GM12864 (cell line): ENCODE data around the gene LGALS14.

ENCODE experiments used
- DNase-seq: peaks from one replicate; pipeline ENCODE4 v3.0.0-alpha.2; 2011; ENCODE audit warnings: low read depth
- H3K4me3 ChIP-seq: 2 replicates; pipeline ENCODE4 v1.5.1; 2011; ENCODE audit warnings: mild to moderate bottlenecking, low read depth, low read length, control low read depth
- TF ChIP-seq, protein P1 (sequence below): IDR thresholded peaks from 2 replicates; pipeline ENCODE4 v1.5.1; 2011; ENCODE audit warnings: low read depth, mild to moderate bottlenecking, moderate library complexity, low read length, control low read depth, inconsistent platforms; ENCODE audit errors: missing control alignments

The LGALS14 gene

DNA sequence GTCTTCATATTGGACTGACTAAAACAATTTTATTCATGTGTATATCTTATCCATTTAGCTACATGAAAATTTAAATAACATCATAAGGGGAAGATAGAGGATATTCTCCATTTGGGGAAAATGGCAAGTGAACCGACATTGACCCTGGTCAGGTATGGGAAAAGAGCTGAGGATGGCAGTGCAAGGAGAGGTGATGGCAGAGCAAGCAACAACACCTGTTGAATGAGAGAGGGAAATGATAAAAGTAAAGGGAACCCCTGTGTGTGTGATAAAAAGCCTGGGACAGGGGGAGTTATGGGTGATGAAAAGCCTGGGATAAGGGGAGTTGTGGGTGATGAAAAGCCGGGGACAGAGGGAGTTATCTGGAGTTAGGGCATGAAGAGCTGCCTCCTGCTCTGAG, 29.6 kb downstream of the LGALS14 start:
- TF ChIP-seq, protein P1, sequence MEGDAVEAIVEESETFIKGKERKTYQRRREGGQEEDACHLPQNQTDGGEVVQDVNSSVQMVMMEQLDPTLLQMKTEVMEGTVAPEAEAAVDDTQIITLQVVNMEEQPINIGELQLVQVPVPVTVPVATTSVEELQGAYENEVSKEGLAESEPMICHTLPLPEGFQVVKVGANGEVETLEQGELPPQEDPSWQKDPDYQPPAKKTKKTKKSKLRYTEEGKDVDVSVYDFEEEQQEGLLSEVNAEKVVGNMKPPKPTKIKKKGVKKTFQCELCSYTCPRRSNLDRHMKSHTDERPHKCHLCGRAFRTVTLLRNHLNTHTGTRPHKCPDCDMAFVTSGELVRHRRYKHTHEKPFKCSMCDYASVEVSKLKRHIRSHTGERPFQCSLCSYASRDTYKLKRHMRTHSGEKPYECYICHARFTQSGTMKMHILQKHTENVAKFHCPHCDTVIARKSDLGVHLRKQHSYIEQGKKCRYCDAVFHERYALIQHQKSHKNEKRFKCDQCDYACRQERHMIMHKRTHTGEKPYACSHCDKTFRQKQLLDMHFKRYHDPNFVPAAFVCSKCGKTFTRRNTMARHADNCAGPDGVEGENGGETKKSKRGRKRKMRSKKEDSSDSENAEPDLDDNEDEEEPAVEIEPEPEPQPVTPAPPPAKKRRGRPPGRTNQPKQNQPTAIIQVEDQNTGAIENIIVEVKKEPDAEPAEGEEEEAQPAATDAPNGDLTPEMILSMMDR: no peak
- DNase-seq: no peak
- no peak overlapping the region for H3K4me3 ChIP-seq

DNA sequence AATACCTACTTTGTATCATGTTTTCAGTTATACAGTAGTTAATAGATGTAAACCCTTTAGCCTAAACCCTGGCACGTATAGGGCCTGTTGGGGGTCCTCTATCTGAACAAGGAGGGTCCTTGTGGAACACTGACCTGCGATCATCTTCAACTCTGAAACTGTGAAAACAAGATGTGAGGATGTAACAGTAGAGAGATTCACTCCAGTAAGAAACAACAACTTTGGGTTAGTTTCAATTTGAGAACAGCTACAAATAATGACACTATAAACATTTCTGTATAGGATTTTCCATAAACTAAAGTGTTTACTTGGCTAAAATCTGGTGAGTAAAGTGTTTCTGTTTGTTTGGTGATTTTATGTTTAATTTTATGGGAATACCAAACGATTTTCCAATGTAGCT, 31.4 kb downstream of the LGALS14 start:
- no peak overlapping the region for H3K4me3 ChIP-seq
- no peak for DNase-seq
- TF ChIP-seq, protein P1: no peak

DNA sequence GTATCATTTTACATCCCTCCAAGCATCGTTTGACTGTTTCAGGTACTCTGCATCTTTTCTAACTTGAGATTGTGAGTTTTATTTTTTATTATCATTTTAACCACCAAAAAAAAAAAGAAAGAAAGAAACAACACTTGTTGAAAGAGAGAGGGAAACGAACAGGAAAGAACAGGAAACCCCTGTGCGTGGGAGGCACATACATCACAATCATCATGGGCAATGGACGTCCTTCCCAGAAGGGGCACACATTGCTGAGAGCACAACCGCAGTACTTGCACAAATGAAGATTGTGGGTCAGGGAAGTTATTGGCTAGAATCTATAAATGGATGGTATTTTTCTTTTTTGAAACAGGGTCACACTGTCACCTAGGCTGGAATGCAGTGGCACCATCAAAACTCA, 31.8 kb downstream of the LGALS14 start:
- TF ChIP-seq, protein P1: no peak
- H3K4me3 ChIP-seq: no peak overlapping the region
- no peak for DNase-seq

DNA sequence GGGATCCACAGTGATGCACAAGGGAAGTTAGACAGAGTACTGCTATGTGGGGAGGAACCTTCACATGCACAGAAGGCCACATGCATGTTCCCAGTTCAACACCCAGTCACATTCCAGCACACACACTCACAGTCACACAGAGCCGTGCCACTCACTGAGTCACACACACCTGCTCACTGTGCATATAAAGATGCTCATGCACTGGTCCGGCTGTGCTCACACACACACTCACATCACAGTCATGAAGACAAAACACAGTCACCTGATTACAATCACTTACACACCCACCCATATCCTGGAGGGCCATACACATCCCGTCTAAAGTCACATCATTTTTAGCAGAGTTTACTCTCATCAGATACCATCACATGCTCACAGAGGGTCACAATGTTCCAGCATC, 33.1 kb downstream of the LGALS14 start:
- TF ChIP-seq, protein P1: no peak
- no peak overlapping the region for H3K4me3 ChIP-seq
- no peak for DNase-seq

DNA sequence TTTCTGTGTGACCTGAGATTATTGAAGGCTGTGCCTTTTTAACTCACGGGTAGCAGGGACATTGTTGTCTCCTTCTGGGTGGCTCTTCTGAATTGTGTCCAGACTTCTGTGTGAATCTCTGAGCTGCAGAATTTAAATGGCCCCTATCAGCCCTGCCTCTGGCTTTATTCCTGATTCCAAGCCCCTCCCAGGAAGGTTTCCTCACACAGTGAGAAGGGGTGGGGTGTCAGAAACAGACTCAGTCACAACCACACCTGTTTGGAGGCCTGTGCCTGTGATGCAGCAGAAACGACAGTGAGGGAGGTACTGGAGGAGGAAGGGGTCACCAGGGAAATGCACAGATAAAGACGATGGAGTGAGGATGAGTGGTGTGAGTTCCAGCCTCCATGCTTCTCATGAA, 33.6 kb downstream of the LGALS14 start, which contains the start of gene CLC:
CLC (minus strand) TSS at position 139 of the 400 bp plus-strand sequence; CDS start at position 62, 77 bp downstream.
- no peak for DNase-seq
- H3K4me3 ChIP-seq: no peak within 1 kb of the TSS
- TF ChIP-seq, protein P1: no peak

DNA sequence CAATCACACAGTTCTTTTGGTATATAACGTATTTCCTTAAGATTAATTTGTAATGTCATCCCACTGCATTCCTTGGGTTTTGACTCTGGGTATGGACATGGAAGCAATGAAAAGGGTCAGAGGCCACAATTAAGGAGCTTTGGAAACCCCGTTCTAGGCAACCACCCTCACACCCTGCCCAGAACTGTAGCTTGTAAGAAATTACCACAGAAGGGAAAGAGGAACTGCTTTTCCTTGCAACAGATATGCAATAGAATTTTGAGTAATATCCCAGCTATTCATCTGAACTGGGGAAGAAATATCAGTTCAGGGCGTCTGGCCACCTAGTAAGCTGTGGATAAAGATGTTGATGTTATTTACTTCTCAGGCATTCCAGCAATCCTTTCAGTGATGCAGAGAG, 34.5 kb downstream of the LGALS14 start:
- TF ChIP-seq, protein P1: no peak
- DNase-seq: no peak

DNA sequence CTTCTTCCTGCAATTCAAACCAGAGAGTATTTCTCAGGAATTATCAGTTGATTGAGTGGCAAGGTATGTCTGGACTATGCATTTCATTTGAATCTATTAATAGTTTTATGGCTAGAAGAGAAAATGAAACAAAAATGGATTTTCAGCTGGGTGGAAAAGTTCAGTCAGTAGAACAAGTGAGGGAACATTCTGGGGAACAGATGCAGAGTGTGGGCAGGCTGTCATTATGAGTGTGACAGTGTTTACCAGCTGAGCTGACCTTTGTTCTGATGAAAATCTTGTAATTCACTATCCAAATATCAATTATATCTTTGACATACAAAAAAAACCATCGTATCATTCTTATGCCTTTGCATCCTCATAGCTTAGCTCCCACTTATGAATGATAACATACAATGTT, 36.1 kb downstream of the LGALS14 start:
- no peak for DNase-seq
- H3K4me3 ChIP-seq: no peak overlapping the region
- TF ChIP-seq, protein P1: no peak

More for the DNA sequence above, 34.5 kb downstream of the LGALS14 start:
- no peak overlapping the region for H3K4me3 ChIP-seq
